ENCODE results near the gene BBOF1.

GRCh38 chr14:73988065-73988464 is 31.1 kb upstream of the BBOF1 start:
- TF ChIP-seq CTCF (conservative IDR thresholded peaks at IDR 0.05; ENCODE audit: low read depth, low read length) (no peak), EZH2 (IDR thresholded peaks at IDR 0.05; ENCODE audit: borderline replicate concordance, low read depth, low read length, poor library complexity, severe bottlenecking) (no peak)

All from A673 (cell line).